Tibial artery (tissue), 4 donors: Measurements from ENCODE around the gene A2M.

Experiments
- DNase-seq, 2 donors: peaks; one replicate each; pipeline ENCODE4 v3.0.0-alpha.2; 2019
- H3K27ac ChIP-seq, 2 donors: fragments of 200-600 bp; sonication (generic) in 1 of 2; 1 replicate in 1 of 2; 2 replicates in 1 of 2; pipeline ENCODE4 v1.5.1; 2018 to 2019; ENCODE audit warnings: mild to moderate bottlenecking in 1 of 2
- H3K27me3 ChIP-seq, 2 donors: fragments of 200-600 bp; sonication (generic) in 1 of 2; one replicate each; pipeline versions ENCODE4 v1.5.1 to v1.6.0; 2016 to 2019
- H3K36me3 ChIP-seq, 3 donors: fragments of 200-600 bp; sonication (generic) in 2 of 3; one replicate each; pipeline ENCODE4 v1.5.1; 2016 to 2019; ENCODE audit warnings: mild to moderate bottlenecking in 2 of 3
- H3K4me1 ChIP-seq, 4 donors: fragments of 200-600 bp; sonication (generic) in 2 of 4; 1 replicate in 3 of 4; 2 replicates in 1 of 4; pipeline ENCODE4 v1.5.1; 2016 to 2019
- H3K4me3 ChIP-seq, 2 donors: fragments of 200-600 bp; sonication (generic) in 1 of 2; 1 replicate in 1 of 2; 2 replicates in 1 of 2; pipeline ENCODE4 v1.5.1; 2018 to 2019; ENCODE audit warnings: mild to moderate bottlenecking in 2 of 2
- H3K9me3 ChIP-seq, 3 donors: fragments of 200-600 bp; sonication (generic) in 1 of 3; one replicate each; pipeline ENCODE4 v1.5.1; 2016 to 2019
- intact Hi-C: fragments of 100-400 bp; cut with DNase I; formaldehyde crosslinking; loops from one replicate; pipeline ENCODE4 v1.15.0; 2023; ENCODE audit warnings: low total_unique reads
- TF ChIP-seq, protein P1 (sequence below), 2 experiments: fragments of 200-600 bp in 1 of 2; fragments of 450-650 bp in 1 of 2; IDR thresholded peaks; one replicate each; pipeline ENCODE4 v1.5.1; 2017 to 2019; ENCODE audit warnings: antibody characterized with exemption in 2 of 2, mild to moderate bottlenecking in 1 of 2, moderate library complexity in 1 of 2

A2M gene

DNA sequence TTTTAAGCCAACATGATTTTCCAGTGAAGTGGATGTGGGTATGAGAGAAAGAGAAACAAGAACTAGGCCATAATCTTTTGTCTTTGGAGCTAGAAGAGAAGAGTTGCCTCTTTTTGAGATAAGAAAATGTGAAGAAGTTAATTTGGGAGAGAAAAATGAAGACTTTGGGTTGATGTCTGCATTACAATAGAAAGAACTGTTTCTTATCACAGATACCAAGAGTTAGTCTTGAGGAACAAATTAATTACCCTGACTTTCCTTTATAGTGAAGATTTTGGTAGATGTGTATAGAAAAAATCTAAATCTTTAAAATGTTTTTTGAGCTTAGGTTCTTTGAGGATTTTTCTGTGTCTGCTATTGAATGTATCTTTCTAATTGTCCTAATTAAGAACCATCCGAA, 4.2 kb downstream of the A2M start:
- peaks cover 46 to 65% (median 60%) of the 10 kb centered on the region in 3 donors for H3K36me3 ChIP-seq
- intact Hi-C loops = no loop called here
- TF ChIP-seq, protein P1, sequence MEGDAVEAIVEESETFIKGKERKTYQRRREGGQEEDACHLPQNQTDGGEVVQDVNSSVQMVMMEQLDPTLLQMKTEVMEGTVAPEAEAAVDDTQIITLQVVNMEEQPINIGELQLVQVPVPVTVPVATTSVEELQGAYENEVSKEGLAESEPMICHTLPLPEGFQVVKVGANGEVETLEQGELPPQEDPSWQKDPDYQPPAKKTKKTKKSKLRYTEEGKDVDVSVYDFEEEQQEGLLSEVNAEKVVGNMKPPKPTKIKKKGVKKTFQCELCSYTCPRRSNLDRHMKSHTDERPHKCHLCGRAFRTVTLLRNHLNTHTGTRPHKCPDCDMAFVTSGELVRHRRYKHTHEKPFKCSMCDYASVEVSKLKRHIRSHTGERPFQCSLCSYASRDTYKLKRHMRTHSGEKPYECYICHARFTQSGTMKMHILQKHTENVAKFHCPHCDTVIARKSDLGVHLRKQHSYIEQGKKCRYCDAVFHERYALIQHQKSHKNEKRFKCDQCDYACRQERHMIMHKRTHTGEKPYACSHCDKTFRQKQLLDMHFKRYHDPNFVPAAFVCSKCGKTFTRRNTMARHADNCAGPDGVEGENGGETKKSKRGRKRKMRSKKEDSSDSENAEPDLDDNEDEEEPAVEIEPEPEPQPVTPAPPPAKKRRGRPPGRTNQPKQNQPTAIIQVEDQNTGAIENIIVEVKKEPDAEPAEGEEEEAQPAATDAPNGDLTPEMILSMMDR (IDR thresholded peaks at IDR 0.05) = no peak
- no peaks in the 10 kb centered on the region for H3K9me3 ChIP-seq
- no peak for DNase-seq
- H3K27me3 ChIP-seq = no peaks in the 10 kb centered on the region
- H3K4me3 ChIP-seq = no peak overlapping the region
- H3K4me1 ChIP-seq = peaks cover 0 to 25% (median 8%) of the 10 kb centered on the region in 4 donors
- H3K27ac ChIP-seq = no peak overlapping the region

DNA sequence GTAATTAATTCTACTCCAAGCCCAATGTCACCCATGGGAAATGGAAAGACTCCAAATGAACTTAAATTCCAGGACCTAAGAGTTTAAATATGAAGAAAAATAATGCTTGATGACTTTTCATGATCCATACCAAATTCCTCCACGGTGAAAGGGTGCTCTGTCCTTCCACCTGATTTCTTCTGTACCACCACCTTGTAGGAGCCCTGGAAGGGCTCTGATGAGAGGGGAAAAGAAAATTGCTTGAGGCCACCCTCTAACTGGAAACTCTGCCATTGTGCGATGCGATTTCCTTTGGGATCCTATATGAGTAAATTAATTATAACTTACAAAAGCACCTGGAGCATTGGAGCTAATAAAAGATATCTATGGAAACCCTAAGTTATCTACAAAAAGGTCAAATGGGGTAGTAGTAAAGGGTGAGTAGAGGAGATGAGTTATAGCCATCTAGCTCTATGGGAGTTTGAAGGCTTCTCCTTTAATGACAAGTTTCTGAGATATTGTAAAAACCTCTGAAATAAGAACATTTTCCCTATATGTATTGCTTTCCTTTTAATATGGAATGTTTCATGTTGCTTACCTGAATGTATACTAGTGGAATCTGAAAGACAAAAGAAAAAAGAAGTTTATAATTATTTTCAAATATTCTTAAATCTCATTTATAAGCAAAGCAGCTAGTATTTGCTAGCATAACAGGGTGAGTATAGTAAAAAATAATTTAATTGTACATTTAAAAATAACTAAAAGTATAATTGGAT, 5.8 kb downstream of the A2M start:
- Histone ChIP-seq H3K27me3 (no peaks in the 10 kb centered on the region), H3K4me3 (no peak overlapping the region), H3K9me3 (no peaks in the 10 kb centered on the region), H3K4me1 (peaks cover 0 to 25% (median 5%) of the 10 kb centered on the region in 4 donors), H3K27ac (no peak overlapping the region), H3K36me3 (peaks cover 63 to 81% (median 76%) of the 10 kb centered on the region in 3 donors)
- DNase-seq = no peak
- intact Hi-C loops = loop anchor here (5.0 kb wide), 1 partner anchor 38 kb away; no protein-coding TSS in a partner anchor
- TF ChIP-seq, protein P1 (IDR thresholded peaks at IDR 0.05) = no peak

DNA sequence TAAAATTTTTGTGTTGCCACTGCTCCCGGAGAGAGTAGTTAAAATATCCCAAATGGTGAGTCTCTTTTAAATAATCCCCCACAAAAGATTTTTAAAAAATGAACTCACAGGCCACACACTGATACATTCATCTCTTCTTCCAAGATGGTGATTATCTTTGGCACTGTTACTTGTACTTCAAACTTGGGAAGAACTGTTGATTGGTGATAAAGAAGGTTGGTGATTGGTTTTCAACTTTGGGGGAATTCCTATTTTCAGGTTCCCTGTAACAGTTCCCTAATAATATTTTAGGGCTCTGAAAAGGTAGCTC, 6.6 kb downstream of the A2M start:
- no peak for DNase-seq
- H3K9me3 ChIP-seq = no peaks in the 10 kb centered on the region
- no peak overlapping the region for H3K27ac ChIP-seq
- peaks cover 0 to 25% (median 5%) of the 10 kb centered on the region in 4 donors for H3K4me1 ChIP-seq
- H3K36me3 ChIP-seq = peaks cover 70 to 86% (median 83%) of the 10 kb centered on the region in 3 donors
- intact Hi-C loops = loop anchor here (5.0 kb wide), 1 partner anchor 37 kb away; no protein-coding TSS in a partner anchor
- TF ChIP-seq, protein P1 (IDR thresholded peaks at IDR 0.05) = no peak
- H3K4me3 ChIP-seq = no peak overlapping the region
- no peaks in the 10 kb centered on the region for H3K27me3 ChIP-seq

DNA sequence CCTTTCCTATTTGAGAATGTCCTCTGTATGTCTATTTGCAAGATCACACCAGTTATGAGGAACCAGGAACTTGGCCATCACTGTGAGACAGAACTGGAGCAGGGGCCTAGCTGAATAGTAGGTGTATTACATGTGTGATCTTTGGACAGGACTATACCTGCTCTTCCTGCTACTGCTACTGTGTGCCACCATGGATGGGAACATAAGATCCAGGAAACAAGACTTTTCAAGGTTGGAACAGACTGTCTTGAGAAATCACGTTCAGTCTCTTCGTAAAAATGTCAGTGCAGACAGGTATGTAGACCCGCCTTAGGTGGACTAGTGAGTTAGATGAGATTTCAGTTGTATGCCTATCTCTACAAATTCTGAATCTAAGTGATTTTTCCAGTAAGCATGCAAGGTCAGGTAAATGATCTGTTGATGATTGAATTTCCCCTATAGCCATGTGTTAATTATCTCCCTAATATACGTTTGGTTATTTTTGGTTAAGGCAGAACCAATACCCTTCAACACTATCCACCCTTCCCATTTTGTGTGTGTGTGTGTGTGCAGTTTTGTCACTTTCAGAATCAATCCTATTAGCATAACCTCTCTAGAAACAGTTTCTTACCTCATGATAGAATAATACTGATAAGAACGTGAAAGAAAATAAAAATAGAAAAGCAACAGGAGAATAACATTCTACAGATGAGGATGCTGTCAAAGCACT, 7.1 kb downstream of the A2M start:
- DNase-seq = no peak
- H3K9me3 ChIP-seq = no peaks in the 10 kb centered on the region
- H3K27ac ChIP-seq = no peak overlapping the region
- peaks cover 0 to 25% (median 5%) of the 10 kb centered on the region in 4 donors for H3K4me1 ChIP-seq
- TF ChIP-seq, protein P1 (IDR thresholded peaks at IDR 0.05) = no peak
- H3K27me3 ChIP-seq = no peaks in the 10 kb centered on the region
- intact Hi-C loops = loop anchor here (5.0 kb wide), 1 partner anchor 36 kb away; no protein-coding TSS in a partner anchor
- no peak overlapping the region for H3K4me3 ChIP-seq
- H3K36me3 ChIP-seq = peaks cover 75 to 91% (median 88%) of the 10 kb centered on the region in 3 donors

DNA sequence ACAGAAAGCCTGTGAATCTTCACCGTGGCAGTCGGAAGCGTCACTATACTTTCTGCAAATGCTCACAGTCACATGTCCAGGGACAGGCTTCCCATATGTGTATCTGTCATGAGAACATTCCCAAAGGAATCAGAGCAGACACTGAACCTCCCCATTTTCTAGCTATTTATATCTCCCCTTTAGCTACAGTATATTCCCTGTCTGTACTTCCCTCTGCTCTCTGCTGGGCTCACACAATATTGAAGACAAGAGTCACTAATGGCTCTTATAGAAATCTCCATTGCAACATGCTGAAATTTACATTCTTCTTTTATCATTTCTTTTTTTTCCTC, 8.2 kb downstream of the A2M start:
- DNase-seq = no peak
- peaks cover 87 to 96% (median 93%) of the 10 kb centered on the region in 3 donors for H3K36me3 ChIP-seq
- H3K4me3 ChIP-seq = no peak overlapping the region
- TF ChIP-seq, protein P1 (IDR thresholded peaks at IDR 0.05) = no peak
- intact Hi-C loops = loop anchor here (5.0 kb wide), 1 partner anchor 35 kb away; no protein-coding TSS in a partner anchor
- no peak overlapping the region for H3K27ac ChIP-seq
- no peaks in the 10 kb centered on the region for H3K9me3 ChIP-seq
- H3K27me3 ChIP-seq = no peaks in the 10 kb centered on the region
- peaks cover 0 to 14% (median 3%) of the 10 kb centered on the region in 4 donors for H3K4me1 ChIP-seq
